ENCODE results near the gene KCNMB2.

KCNMB2 gene

GRCh38 chr3:178631950-178632349 lies 95.7 kb downstream of the KCNMB2 start:
- no peak for DNase-seq (ENCODE audit: extremely low spot score)
- ChIA-PET POLR2A (no interaction called here), CTCF (no interaction called here)
- TF ChIP-seq LEF1 (IDR thresholded peaks at IDR 0.05; ENCODE audit: borderline replicate concordance) (no peak), ARNT (IDR thresholded peaks at IDR 0.05) (no peak), CTBP1 (IDR thresholded peaks at IDR 0.05; ENCODE audit: borderline replicate concordance) (no peak)

GRCh38 chr3:178634975-178635374 lies 98.7 kb downstream of the KCNMB2 start:
- no peak for DNase-seq (ENCODE audit: extremely low spot score)
- ChIA-PET POLR2A (no interaction called here), CTCF (no interaction called here)
- TF ChIP-seq ZNF384 (IDR thresholded peaks at IDR 0.05) (no peak), PKNOX1 (IDR thresholded peaks at IDR 0.05) (no peak), SUZ12 (IDR thresholded peaks at IDR 0.05) (no peak), L3MBTL2 (conservative IDR thresholded peaks at IDR 0.05) (no peak), HDGF (IDR thresholded peaks at IDR 0.05; ENCODE audit: borderline replicate concordance) (no peak), CTBP1 (IDR thresholded peaks at IDR 0.05; ENCODE audit: borderline replicate concordance) (no peak), NFRKB (IDR thresholded peaks at IDR 0.05) (no peak)

- DNase-seq (ENCODE audit: extremely low spot score), result no peak
- ChIA-PET CTCF (no interaction called here), POLR2A (no interaction called here)
- TF ChIP-seq FOXA1 (IDR thresholded peaks at IDR 0.05) (no peak), HDGF (IDR thresholded peaks at IDR 0.05; ENCODE audit: borderline replicate concordance) (no peak), BHLHE40 (IDR thresholded peaks at IDR 0.05; ENCODE audit: borderline replicate concordance) (no peak), ELF4 (IDR thresholded peaks at IDR 0.05) (no peak), FOXK2 (IDR thresholded peaks at IDR 0.05) (no peak), NFRKB (IDR thresholded peaks at IDR 0.05) (no peak), ZNF384 (IDR thresholded peaks at IDR 0.05) (no peak), TARDBP (IDR thresholded peaks at IDR 0.05) (no peak), FOXM1 (IDR thresholded peaks at IDR 0.05; ENCODE audit: borderline replicate concordance) (no peak), PKNOX1 (IDR thresholded peaks at IDR 0.05) (no peak), ARNT (IDR thresholded peaks at IDR 0.05) (no peak), LEF1 (IDR thresholded peaks at IDR 0.05; ENCODE audit: borderline replicate concordance) (no peak), SP1 (IDR thresholded peaks at IDR 0.05) (no peak)
Measured at GRCh38 chr3:178637802-178638201, 101.6 kb downstream of the KCNMB2 start.

- ChIA-PET CTCF (no interaction called here), POLR2A (no interaction called here)
- TF ChIP-seq PKNOX1 (IDR thresholded peaks at IDR 0.05) (no peak), FOXA1 (IDR thresholded peaks at IDR 0.05) (no peak), L3MBTL2 (conservative IDR thresholded peaks at IDR 0.05) (no peak), FOXM1 (IDR thresholded peaks at IDR 0.05; ENCODE audit: borderline replicate concordance) (no peak), ELF4 (IDR thresholded peaks at IDR 0.05) (no peak), FOXK2 (IDR thresholded peaks at IDR 0.05) (no peak), ARNT (IDR thresholded peaks at IDR 0.05) (no peak), NFRKB (IDR thresholded peaks at IDR 0.05) (no peak), ZNF384 (IDR thresholded peaks at IDR 0.05) (no peak), LEF1 (IDR thresholded peaks at IDR 0.05; ENCODE audit: borderline replicate concordance) (no peak)
- no peak for DNase-seq (ENCODE audit: extremely low spot score)
Measured at GRCh38 chr3:178645503-178645902, 109.3 kb downstream of the KCNMB2 start.

- TF ChIP-seq LEF1 (IDR thresholded peaks at IDR 0.05; ENCODE audit: borderline replicate concordance) (no peak), ZNF384 (IDR thresholded peaks at IDR 0.05) (no peak), BHLHE40 (IDR thresholded peaks at IDR 0.05; ENCODE audit: borderline replicate concordance) (no peak), FOXK2 (IDR thresholded peaks at IDR 0.05) (no peak), ELF4 (IDR thresholded peaks at IDR 0.05) (no peak), TARDBP (IDR thresholded peaks at IDR 0.05) (no peak), HDGF (IDR thresholded peaks at IDR 0.05; ENCODE audit: borderline replicate concordance) (no peak), FOXA1 (IDR thresholded peaks at IDR 0.05) (no peak), CTBP1 (IDR thresholded peaks at IDR 0.05; ENCODE audit: borderline replicate concordance) (no peak), L3MBTL2 (conservative IDR thresholded peaks at IDR 0.05) (no peak), NFRKB (IDR thresholded peaks at IDR 0.05) (no peak), SUZ12 (IDR thresholded peaks at IDR 0.05) (no peak), PKNOX1 (IDR thresholded peaks at IDR 0.05) (no peak), ARNT (IDR thresholded peaks at IDR 0.05) (no peak), SP1 (IDR thresholded peaks at IDR 0.05) (no peak)
- DNase-seq (ENCODE audit: extremely low spot score), result no peak
- CTCF ChIA-PET, result interaction anchor here (0.6 kb wide), 1 partner anchor 253 kb away, joined by 3 read pairs; no protein-coding TSS in a partner anchor
- POLR2A ChIA-PET, result no interaction called here
Measured at GRCh38 chr3:178646186-178646862, 110.1 kb downstream of the KCNMB2 start.

- no peak for DNase-seq (ENCODE audit: extremely low spot score)
- ChIA-PET CTCF (no interaction called here), POLR2A (no interaction called here)
- TF ChIP-seq LEF1 (IDR thresholded peaks at IDR 0.05; ENCODE audit: borderline replicate concordance) (no peak), FOXK2 (IDR thresholded peaks at IDR 0.05) (no peak), CTBP1 (IDR thresholded peaks at IDR 0.05; ENCODE audit: borderline replicate concordance) (no peak), TARDBP (IDR thresholded peaks at IDR 0.05) (no peak), PKNOX1 (IDR thresholded peaks at IDR 0.05) (no peak), ZNF384 (IDR thresholded peaks at IDR 0.05) (no peak), ELF4 (IDR thresholded peaks at IDR 0.05) (no peak), BHLHE40 (IDR thresholded peaks at IDR 0.05; ENCODE audit: borderline replicate concordance) (no peak), ARNT (IDR thresholded peaks at IDR 0.05) (no peak), FOXM1 (IDR thresholded peaks at IDR 0.05; ENCODE audit: borderline replicate concordance) (no peak), HDGF (IDR thresholded peaks at IDR 0.05; ENCODE audit: borderline replicate concordance) (no peak), FOXA1 (IDR thresholded peaks at IDR 0.05) (no peak), SUZ12 (IDR thresholded peaks at IDR 0.05) (no peak), NFRKB (IDR thresholded peaks at IDR 0.05) (no peak), SP1 (IDR thresholded peaks at IDR 0.05) (no peak), L3MBTL2 (conservative IDR thresholded peaks at IDR 0.05) (no peak)
Measured at GRCh38 chr3:178655488-178655887, 119.3 kb downstream of the KCNMB2 start.

Data from HEK293T (cell line).